Bone marrow (tissue), 2 donors: ENCODE measurements around the gene MEX3B.
"Not testable (repeated sequence)": the region's sequence is repeated elsewhere in the genome, so short reads cannot be mapped to it uniquely, and the experiment has no call there.

Experiments used
- DNase-seq, 2 donors: peaks; one replicate each; lab custom pipeline; 2025; lab: John Stamatoyannopoulos, UW

Gene MEX3B

GRCh38 chr15:82048811-82049210, 3.0 kb upstream of the MEX3B start:
- no peak for DNase-seq

DNA sequence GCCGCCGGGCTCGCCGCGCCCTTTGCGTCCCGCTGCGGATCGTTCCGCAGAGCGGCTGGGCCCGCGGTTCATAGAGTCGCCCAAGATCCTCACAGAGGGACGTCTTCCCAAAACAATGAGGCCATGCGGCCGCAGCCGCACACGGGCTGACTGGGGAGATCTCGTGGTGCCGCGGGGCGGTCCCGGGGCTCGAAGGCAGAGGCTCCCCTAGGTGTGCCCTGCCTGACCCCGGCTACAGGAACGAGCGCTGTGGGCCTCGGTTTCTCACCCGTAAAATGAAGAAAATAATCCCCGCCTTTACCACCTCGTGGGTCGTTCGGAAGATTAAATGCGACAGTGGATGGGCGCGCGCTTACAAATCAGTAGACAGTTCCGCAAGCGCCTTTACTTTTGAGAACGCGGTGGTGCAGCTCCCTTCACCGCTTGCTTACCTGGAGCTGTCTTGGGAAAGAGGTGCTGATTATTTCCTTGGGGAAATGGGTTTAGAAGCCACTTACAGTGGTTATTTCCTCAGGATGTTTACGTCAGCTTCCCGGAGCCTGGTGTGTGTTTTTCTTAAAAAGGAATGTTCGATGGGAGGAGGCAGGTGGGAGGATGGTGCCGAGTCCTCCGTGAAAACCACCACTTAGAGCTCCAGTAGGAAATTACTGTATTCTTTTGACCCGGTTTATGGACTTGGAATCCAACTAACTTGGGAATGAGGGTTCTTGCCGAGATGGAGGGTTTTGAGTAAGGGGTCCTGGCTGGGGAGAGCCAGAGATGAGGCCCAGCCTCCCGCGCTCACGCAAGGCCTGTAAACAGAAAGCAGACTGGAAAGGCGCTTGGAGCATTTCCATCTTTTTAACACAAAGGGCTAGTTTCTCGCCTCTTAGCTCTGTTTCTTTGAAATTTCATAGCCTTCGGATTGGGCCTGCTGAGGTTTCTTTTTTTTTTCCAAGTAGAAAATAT, 1.9 kb upstream of the MEX3B start:
- DNase-seq, result peak in 1 of 2 donors; percentile 63

- DNase-seq, result peak; percentile 83 to 88
Measured at GRCh38 chr15:82046666-82047452, 1.0 kb upstream of the MEX3B start.

GRCh38 chr15:82045179-82045891, 483 bp downstream of the MEX3B start:
- peak in 1 of 2 donors; percentile 56 for DNase-seq

DNA sequence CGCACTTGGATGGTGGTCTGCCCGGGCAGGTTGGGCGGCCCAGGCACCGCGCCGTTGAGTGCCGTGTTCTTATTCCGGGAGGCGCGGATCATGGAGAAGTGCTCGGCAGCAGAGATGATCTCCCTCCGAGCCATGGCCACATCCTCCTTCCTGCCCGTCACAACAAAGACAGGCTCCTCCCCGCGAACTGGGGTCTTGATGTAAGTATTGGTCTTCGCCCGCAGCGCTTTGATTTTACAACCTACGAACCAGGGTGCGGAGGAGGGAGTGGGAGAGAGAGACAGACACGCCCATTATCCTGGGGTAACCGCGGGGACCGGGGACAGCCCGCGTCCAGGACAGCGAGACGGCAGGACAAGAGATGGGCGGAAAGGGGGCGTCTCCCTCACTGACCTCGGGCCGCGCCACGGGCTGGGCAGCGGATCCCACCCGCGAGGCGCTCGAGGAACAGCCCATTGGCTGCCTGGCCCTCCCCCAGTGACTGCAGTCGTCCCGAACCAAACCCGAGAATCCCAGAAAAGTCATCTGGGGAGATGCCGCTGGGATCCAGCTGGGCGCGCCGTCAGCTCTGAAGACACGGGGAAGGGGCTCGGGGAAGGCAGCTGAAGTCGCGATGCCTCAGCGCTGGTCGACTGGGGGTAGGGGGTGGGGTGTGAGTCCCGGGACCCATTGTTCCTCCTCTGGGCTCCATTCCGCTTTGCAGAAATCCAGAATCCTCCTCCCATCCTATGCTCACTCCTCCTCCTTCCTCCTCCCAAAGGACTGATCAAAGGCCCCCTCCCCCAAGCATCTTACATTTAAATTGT, 1.2 kb downstream of the MEX3B start:
- DNase-seq, result peak in 1 of 2 donors; percentile 51

- DNase-seq, result no peak
Measured at GRCh38 chr15:82043796-82044372, 1.9 kb downstream of the MEX3B start.

DNA sequence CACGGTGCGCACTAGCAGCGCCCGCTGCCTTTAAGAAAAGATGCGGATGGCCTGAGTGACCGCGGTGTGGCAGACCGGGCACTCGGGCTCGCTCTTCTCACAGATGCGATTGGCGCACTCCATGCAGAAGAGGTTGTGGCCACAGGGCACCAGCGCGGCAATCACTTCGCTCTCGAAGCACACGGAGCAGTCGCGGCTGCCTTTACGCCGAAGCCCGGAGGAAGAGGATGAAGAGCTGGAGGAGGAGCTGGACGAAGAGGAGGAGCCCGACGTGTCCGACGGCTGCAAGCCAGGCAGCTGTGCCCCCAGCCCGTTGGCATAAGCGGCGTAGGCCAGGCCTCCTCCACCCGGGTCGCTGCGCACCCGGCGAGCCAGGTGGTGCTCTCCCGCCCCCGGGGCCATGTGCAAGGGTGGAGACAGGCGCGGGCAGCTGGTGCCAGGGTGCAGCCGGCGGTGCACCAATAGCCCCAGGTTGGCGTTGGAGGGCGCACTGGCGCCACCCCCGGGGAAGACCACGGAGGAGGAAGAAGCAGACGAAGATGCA, 2.6 kb downstream of the MEX3B start:
- DNase-seq, result no peak

GRCh38 chr15:82040862-82041261, 5.0 kb downstream of the MEX3B start:
- no peak for DNase-seq

DNA sequence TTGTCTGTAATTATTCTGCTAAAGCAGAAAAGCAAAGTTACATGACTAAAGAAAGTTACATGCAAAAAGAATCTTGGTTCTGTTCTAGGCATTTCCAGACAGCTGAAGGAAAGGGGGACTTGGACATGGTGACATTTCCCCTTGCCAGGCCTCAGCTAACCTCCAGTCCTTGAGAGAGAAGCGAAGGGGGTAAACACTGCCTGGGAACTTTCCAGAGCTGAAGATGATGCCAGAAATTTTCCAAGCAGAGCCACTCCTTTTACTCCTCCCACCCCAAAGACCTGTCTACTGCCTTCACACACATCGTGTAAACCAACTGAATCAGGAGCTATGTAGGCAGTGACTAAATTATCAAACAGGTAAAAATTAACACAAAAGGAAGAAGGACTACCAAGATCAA, 5.4 kb downstream of the MEX3B start:
- DNase-seq, result no peak

GRCh38 chr15:82039871-82040270, 5.9 kb downstream of the MEX3B start:
- DNase-seq, result no peak

DNA sequence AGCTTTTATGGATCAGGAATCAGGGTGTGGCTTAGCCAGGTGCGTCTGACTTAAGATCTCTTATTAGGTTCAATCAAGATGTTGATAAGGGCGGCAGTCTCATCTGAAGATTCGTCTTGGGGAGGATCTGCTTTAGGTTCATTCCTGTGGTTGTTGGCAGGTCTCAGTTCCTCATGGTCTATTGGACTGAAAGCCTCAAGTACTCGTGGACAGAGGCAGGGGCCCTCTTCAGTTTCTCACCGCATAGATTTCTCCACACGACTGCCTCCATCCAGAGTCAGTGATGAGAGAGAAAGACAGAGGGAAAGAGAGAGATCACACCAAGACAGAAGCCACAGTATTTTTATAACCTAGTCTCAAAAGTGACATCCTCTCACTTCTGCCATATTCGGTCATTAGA, 9.4 kb downstream of the MEX3B start:
- DNase-seq, result no peak

DNA sequence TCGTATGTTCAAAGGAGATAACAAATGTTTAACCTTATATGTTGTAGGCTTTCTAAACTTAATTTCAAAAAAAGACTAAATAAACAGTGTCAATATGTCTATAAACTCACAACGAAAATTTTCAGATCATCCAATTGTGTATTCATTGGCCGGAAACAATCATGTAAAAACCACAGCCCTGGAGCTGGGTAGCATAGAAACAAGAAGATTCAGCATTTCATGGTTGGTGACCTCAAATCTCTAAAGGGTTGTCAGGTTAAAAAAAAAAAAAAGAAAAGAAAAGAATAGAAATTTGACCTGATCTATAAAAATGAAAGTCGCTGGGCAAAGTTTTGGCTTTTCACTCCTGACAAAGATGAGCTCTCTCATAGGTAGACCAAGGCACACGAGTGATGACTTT, 13.9 kb downstream of the MEX3B start:
- DNase-seq, result no peak

DNA sequence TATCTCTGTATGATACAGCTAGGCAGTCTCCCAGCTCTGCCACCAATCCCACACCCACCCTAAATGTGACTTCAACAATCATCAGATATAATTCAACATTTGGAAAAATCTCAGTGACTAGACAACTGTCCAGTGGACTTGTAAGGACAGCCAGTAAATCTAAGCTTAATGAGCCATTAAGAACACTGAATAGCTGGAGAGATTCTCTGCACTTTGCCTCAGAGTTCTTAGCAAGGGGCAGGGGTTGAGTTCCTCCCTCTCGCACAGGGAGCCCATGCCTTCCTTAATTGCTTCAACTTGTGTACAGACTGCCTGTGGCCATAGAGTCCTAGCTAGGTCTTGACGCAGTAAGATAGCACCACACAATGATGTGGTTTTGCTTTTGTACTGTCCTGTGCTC, 15.6 kb downstream of the MEX3B start:
- DNase-seq, result no peak

DNA sequence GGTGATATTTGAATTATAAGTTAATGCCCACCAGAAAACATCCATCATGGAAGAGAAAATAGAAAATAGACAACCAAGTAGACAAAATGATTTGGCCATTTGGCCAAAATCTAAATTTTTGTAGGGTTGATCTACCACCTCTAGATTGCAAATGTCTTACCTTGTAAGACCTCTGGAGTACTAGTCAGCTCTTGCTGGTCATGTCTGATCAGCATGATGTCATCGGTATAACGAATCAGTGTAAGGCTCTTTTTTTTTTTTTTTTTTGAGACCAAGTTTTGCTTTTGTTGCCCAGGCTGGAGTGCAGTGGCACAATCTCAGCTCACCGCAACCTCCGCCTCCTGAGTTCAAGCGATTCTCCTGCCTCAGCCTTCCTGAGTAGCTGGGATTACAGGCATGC, 17.7 kb downstream of the MEX3B start:
- DNase-seq, result not testable (repeated sequence)

GRCh38 chr15:82021992-82022391, 23.8 kb downstream of the MEX3B start:
- DNase-seq, result peak in 1 of 2 donors; percentile 50

DNA sequence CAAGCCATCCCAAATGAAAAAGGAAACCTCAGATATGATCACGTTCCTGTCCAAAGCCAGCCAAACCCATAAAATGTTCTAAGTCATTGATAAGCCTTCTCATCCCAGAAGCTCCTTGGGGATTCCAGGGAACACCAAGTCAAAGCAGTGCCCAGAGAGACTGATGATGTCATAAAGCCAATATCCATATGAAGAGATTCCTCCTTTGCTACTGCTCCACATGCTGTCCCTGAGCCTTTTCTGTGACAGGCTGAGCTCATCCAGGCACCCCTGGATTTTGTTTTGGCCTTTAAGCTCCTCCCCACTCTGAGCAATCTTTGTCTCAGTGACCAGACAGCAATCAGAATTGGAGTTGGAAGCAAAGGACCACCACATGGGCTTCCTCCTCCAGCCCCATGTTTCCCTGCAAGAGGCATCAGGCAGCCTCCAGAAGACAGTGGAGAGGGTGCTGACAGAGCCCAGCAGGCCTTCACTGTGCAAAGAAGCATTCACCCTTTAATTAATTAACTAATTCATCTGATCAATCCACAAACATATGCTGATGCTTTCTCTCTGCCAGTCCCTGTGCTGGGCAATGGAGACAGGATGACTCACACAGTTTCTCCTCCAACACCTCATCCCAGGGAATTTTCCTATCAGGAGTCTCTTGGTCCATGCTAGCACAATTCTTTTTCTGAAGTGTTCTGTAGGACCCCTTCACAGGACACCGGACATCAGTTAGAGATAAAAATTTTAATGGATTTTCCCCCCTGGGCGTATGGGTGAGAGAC, 25.0 kb downstream of the MEX3B start:
- no peak for DNase-seq

DNA sequence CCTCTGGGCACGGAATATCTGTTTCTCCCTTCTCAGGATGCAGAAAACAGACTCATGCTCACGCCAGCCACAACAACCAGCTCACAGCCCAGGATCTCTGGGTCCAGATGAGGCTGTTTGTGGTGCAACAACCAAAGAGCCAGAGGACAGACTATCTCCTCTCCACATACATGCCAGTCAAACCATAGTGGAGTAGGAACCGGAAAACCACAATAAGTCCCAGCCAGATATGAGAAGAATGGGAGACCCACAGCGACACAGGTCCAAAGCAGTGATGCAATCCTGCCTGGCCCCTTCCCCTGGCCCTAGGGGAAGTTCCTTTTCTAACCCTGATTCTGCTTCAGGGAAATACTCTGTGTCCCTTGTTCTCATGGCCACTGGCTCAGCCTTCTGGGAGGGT, 27.6 kb downstream of the MEX3B start:
- DNase-seq, result peak in 1 of 2 donors; percentile 97

- no peak for DNase-seq
Measured at GRCh38 chr15:82017656-82018055, 28.2 kb downstream of the MEX3B start.

- no peak for DNase-seq
Measured at GRCh38 chr15:82014989-82015388, 30.8 kb downstream of the MEX3B start.

DNA sequence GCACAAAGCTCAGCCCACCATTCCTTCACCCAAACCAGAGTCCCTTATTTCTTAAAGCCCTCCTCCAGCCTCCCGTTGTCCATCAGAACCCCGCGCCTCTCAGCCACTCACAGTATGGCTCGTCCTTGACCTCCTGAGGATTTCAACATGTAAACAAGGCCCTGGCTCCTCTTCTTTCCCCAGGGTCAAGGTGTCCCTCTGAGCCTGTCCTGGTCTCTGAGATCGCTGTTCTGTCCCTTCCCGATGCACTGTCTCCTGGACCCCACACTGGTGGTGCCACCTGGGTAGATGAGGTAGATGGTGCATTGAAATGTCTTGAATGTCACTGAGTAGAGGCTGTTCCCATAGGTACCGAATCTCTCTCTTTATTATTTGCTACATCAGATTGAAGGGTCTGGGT, 32.9 kb downstream of the MEX3B start:
- no peak for DNase-seq
